Keratinocyte (primary cell): ENCODE results near the gene EGLN3. TPM values are rescaled to one million over a fixed set of nuclear protein-coding genes. Genes with fewer than 3 reads are reported as not detected.

Experiments
- DNase-seq: peaks from one replicate; pipeline ENCODE4 v3.0.0-alpha.2; 2011; ENCODE audit warnings: low read depth, missing footprints, low spot score
- FAIRE-seq: peaks from 2 replicates; lab custom pipeline; 2011; peaks lifted over from hg19 to GRCh38; lab: Jason Lieb, UNC
- H2AFZ ChIP-seq: 2 replicates; pipeline ENCODE4 v1.6.0; 2012; ENCODE audit warnings: low read length, control low read depth, inconsistent platforms; ENCODE audit not compliant: control insufficient read depth
- H3K27ac ChIP-seq: 2 replicates; pipeline ENCODE4 v1.5.1; 2011; ENCODE audit warnings: low read length; ENCODE audit not compliant: control insufficient read depth, insufficient read depth
- H3K27me3 ChIP-seq: 3 replicates; pipeline ENCODE4 v1.6.0; 2011; ENCODE audit warnings: low read length; ENCODE audit not compliant: control insufficient read depth, insufficient read depth; ENCODE audit errors: extremely low read depth
- H3K36me3 ChIP-seq, 2 experiments: 2 replicates in 1 of 2; 3 replicates in 1 of 2; pipeline ENCODE4 v1.5.1; 2011; ENCODE audit warnings: low read length in 2 of 2, mild to moderate bottlenecking in 1 of 2; ENCODE audit not compliant: control insufficient read depth in 2 of 2, insufficient read depth in 2 of 2; ENCODE audit errors: extremely low read depth in 1 of 2
- H3K4me1 ChIP-seq: 3 replicates; pipeline ENCODE4 v1.5.1; 2011; ENCODE audit warnings: low read length; ENCODE audit not compliant: control insufficient read depth, insufficient read depth; ENCODE audit errors: extremely low read depth
- H3K4me2 ChIP-seq: 3 replicates; pipeline ENCODE4 v1.6.0; 2011; ENCODE audit warnings: low read depth, low read length; ENCODE audit not compliant: control insufficient read depth, insufficient read depth; ENCODE audit errors: extremely low read depth
- H3K4me3 ChIP-seq, 3 experiments: fragments of 200-600 bp in 1 of 3; sonication (generic) in 1 of 3; 2 replicates in 2 of 3; 3 replicates in 1 of 3; pipeline ENCODE4 v1.5.1; 2011 to 2016; ENCODE audit warnings: low read length in 3 of 3, mild to moderate bottlenecking in 3 of 3, control low read depth in 2 of 3, inconsistent platforms in 1 of 3, low read depth in 1 of 3, mixed read lengths in 1 of 3, mixed run types in 1 of 3, moderate library complexity in 1 of 3; ENCODE audit not compliant: control insufficient read depth in 2 of 3, insufficient read depth in 2 of 3; ENCODE audit errors: extremely low read depth in 1 of 3
- H3K79me2 ChIP-seq: 2 replicates; pipeline ENCODE4 v1.6.0; 2012; ENCODE audit warnings: low read length; ENCODE audit not compliant: control insufficient read depth, insufficient read depth
- H3K9ac ChIP-seq: 3 replicates; pipeline ENCODE4 v1.6.0; 2011; ENCODE audit warnings: low read length; ENCODE audit not compliant: control insufficient read depth, insufficient read depth; ENCODE audit errors: extremely low read depth
- H3K9me1 ChIP-seq: 3 replicates; pipeline ENCODE4 v1.6.0; 2011; ENCODE audit warnings: low read length; ENCODE audit not compliant: control insufficient read depth, insufficient read depth; ENCODE audit errors: extremely low read depth
- H3K9me3 ChIP-seq: 2 replicates; pipeline ENCODE4 v1.5.1; 2012; ENCODE audit warnings: low read depth, low read length; ENCODE audit not compliant: control insufficient read depth
- H4K20me1 ChIP-seq: 3 replicates; pipeline ENCODE4 v1.6.0; 2011; ENCODE audit warnings: low read length; ENCODE audit not compliant: control insufficient read depth, insufficient read depth; ENCODE audit errors: extremely low read depth
- EZH2 ChIP-seq: IDR thresholded peaks from one replicate; pipeline ENCODE4 v1.6.1; 2012; ENCODE audit warnings: inconsistent platforms, mild to moderate bottlenecking, low read length, moderate library complexity
- dilution Hi-C: fragments of 300-500 bp; cut with MboI; formaldehyde crosslinking; loops from one replicate; pipeline ENCODE4 v1.7.0; 2020; ENCODE audit warnings: low sequenced_read_pairs; ENCODE audit not compliant: extremely low pct_ligation_motif_present
- polyA plus RNA-seq, 5 experiments: library from polyadenylated mRNA; depleted of rRNA in 3 of 5; stranded (reverse) in 3 of 5; stranded (forward) in 1 of 5; unstranded in 1 of 5; fragments of >200 nt; gene quantifications; 1 replicate in 1 of 5; 2 replicates in 3 of 5; 3 replicates in 1 of 5; pipeline versions ENCODE4 v1.2.1 to v1.2.3, GENCODE V29; 2011 to 2012; ENCODE audit warnings: missing spikeins in 2 of 5, low read depth in 1 of 5, low replicate concordance in 1 of 5
- TF ChIP-seq, protein P1 (sequence below), 3 experiments: IDR thresholded peaks in 1 of 3; conservative IDR thresholded peaks in 1 of 3; optimal IDR thresholded peaks in 1 of 3; 2 replicates in 2 of 3; 3 replicates in 1 of 3; pipeline versions ENCODE3 to v1.5.1; 2011; ENCODE audit warnings: low read length in 3 of 3, mild to moderate bottlenecking in 3 of 3, moderate library complexity in 2 of 3, control low read depth in 1 of 3, inconsistent platforms in 1 of 3; ENCODE audit not compliant: insufficient read depth in 2 of 3; ENCODE audit errors: extremely low read depth in 1 of 3

EGLN3 gene
- polyA plus RNA-seq, 1 donor (not counting 4 experiments of a cell fraction or from before 2014, with no cell fraction given), result 9.3 TPM

DNA sequence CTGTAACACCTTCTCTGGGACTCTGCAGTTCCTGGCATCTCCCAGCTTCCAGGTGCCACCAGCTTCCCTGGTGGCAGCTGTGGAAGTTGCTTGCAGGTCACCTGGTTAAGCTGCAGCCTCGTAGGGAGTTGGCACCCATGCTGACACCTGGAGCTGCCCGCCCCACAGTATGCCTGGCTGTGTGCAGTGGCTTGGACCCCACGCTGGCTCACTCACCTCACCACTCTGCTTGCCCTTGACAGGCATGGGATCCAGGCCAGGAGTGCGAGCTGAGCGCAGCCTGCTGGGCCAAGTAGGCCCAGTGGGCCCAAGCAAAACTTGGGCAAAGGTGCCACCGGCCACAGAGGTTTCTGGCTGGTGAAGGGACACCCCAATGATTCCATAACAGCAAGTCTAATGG lies 48.5 kb downstream of the EGLN3 start:
- DNase-seq (no peak), FAIRE-seq (no peak)
- no peaks in the 10 kb centered on the region for H3K36me3 ChIP-seq
- no peaks in the 10 kb centered on the region for H3K79me2 ChIP-seq
- H3K4me1 ChIP-seq, result no peaks in the 10 kb centered on the region
- H3K9me3 ChIP-seq, result no peaks in the 10 kb centered on the region
- H4K20me1 ChIP-seq, result no peaks in the 10 kb centered on the region
- H3K27ac ChIP-seq, result no peak overlapping the region
- H2AFZ ChIP-seq, result no peak overlapping the region
- H3K9me1 ChIP-seq, result no peaks in the 10 kb centered on the region
- no peak overlapping the region for H3K4me2 ChIP-seq
- dilution Hi-C loops, result no loop called here
- H3K4me3 ChIP-seq, result no peak overlapping the region
- H3K27me3 ChIP-seq, result no peaks in the 10 kb centered on the region
- TF ChIP-seq, protein P1, sequence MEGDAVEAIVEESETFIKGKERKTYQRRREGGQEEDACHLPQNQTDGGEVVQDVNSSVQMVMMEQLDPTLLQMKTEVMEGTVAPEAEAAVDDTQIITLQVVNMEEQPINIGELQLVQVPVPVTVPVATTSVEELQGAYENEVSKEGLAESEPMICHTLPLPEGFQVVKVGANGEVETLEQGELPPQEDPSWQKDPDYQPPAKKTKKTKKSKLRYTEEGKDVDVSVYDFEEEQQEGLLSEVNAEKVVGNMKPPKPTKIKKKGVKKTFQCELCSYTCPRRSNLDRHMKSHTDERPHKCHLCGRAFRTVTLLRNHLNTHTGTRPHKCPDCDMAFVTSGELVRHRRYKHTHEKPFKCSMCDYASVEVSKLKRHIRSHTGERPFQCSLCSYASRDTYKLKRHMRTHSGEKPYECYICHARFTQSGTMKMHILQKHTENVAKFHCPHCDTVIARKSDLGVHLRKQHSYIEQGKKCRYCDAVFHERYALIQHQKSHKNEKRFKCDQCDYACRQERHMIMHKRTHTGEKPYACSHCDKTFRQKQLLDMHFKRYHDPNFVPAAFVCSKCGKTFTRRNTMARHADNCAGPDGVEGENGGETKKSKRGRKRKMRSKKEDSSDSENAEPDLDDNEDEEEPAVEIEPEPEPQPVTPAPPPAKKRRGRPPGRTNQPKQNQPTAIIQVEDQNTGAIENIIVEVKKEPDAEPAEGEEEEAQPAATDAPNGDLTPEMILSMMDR (optimal IDR thresholded peaks at IDR 0.05 in 1 of 3, IDR thresholded peaks at IDR 0.05 in 1 of 3, conservative IDR thresholded peaks at IDR 0.05 in 1 of 3; ENCODE audit: extremely low read depth in 1 of 3, insufficient read depth in 2 of 3, low read length in 3 of 3), result no peak
- no peak overlapping the region for H3K9ac ChIP-seq

DNA sequence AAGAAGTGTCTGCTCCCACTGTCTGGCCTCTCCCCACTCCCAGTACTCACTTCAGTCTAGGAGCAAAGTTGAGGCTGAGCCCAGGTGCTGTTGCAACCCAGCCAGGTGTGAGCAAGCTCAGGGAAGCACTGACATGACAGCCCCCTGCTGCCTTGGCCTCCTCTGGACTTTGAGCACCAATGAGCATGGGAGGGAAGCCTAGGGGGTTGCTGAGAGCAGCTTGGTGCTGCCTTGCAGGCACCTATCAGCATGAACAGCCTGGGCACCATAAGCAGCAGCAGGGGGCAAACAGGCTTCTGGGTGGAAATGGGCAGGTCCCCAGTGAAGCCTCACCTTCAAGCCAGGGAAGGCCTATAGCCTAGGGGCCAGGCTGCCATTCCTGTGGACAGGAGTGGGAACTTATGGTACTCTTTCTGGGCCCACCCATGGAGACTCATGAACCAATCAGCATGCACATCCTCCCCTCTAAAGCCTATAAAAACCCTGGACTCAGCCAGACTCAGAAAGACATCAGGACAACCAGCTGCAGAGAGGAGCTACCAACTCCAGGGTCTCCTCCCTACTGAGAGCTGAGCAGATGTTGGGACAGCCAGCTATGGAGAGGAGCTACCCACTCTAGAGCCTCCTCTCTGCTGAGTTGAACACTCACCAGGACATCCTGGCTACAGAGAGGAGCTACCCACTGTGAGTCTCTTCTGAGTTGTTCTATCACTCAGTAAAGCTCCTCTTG lies 49.3 kb downstream of the EGLN3 start:
- no peak overlapping the region for H3K27ac ChIP-seq
- H3K36me3 ChIP-seq, result no peaks in the 10 kb centered on the region
- no peak overlapping the region for H3K4me3 ChIP-seq
- no peaks in the 10 kb centered on the region for H3K79me2 ChIP-seq
- no peaks in the 10 kb centered on the region for H3K4me1 ChIP-seq
- dilution Hi-C loops, result no loop called here
- no peak overlapping the region for H3K4me2 ChIP-seq
- H3K9me1 ChIP-seq, result no peaks in the 10 kb centered on the region
- no peak overlapping the region for H3K9ac ChIP-seq
- H3K27me3 ChIP-seq, result no peaks in the 10 kb centered on the region
- TF ChIP-seq, protein P1 (optimal IDR thresholded peaks at IDR 0.05 in 1 of 3, IDR thresholded peaks at IDR 0.05 in 1 of 3, conservative IDR thresholded peaks at IDR 0.05 in 1 of 3; ENCODE audit: extremely low read depth in 1 of 3, insufficient read depth in 2 of 3, low read length in 3 of 3), result no peak
- no peak for TF ChIP-seq EZH2
- no peak overlapping the region for H2AFZ ChIP-seq
- FAIRE-seq (no peak), DNase-seq (no peak)
- no peaks in the 10 kb centered on the region for H3K9me3 ChIP-seq
- no peaks in the 10 kb centered on the region for H4K20me1 ChIP-seq
